ENCODE results near the gene TMEM260. TPM values are rescaled to one million over a fixed set of nuclear protein-coding genes. Genes with fewer than 3 reads are reported as not detected.

Gene TMEM260
- total and polyA plus RNA-seq, 2 donors (not counting 1 experiment from before 2014, with no cell fraction given): 14.3 to 19.3 TPM

- no peak overlapping the region for H3K9ac ChIP-seq (ENCODE audit: insufficient read depth, low read length)
- H3K36me3 ChIP-seq (ENCODE audit: control insufficient read depth, insufficient read depth, low read length): no peaks in the 10 kb centered on the region
- no peaks in the 10 kb centered on the region for H3K79me2 ChIP-seq (ENCODE audit: control insufficient read depth, insufficient read depth, low read length)
- H3K4me3 ChIP-seq (replicated peaks in 1 of 4; ENCODE audit: control extremely low read depth in 1 of 4, insufficient read depth in 1 of 4, low read depth in 3 of 4, low read length in 4 of 4): no peak overlapping the region
- no peaks in the 10 kb centered on the region for H4K20me1 ChIP-seq (ENCODE audit: control insufficient read depth, extremely low read depth, insufficient read depth, low read length)
- no peaks in the 10 kb centered on the region for H3K4me1 ChIP-seq (ENCODE audit: control insufficient read depth, extremely low read depth, insufficient read depth, low read length)
- no peak for TF ChIP-seq EZH2 (IDR thresholded peaks at IDR 0.05; ENCODE audit: low read length, missing control alignments)
- TF ChIP-seq, protein P1, sequence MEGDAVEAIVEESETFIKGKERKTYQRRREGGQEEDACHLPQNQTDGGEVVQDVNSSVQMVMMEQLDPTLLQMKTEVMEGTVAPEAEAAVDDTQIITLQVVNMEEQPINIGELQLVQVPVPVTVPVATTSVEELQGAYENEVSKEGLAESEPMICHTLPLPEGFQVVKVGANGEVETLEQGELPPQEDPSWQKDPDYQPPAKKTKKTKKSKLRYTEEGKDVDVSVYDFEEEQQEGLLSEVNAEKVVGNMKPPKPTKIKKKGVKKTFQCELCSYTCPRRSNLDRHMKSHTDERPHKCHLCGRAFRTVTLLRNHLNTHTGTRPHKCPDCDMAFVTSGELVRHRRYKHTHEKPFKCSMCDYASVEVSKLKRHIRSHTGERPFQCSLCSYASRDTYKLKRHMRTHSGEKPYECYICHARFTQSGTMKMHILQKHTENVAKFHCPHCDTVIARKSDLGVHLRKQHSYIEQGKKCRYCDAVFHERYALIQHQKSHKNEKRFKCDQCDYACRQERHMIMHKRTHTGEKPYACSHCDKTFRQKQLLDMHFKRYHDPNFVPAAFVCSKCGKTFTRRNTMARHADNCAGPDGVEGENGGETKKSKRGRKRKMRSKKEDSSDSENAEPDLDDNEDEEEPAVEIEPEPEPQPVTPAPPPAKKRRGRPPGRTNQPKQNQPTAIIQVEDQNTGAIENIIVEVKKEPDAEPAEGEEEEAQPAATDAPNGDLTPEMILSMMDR (conservative IDR thresholded peaks at IDR 0.05 in 1 of 2, IDR thresholded peaks at IDR 0.05 in 1 of 2; ENCODE audit: low read depth in 1 of 2, low read length in 2 of 2): no peak
- H3K27ac ChIP-seq (ENCODE audit: insufficient read depth, low read length): no peak overlapping the region
- H3K9me3 ChIP-seq (ENCODE audit: control insufficient read depth, insufficient read depth, low read depth, low read length): no peaks in the 10 kb centered on the region
- no peak overlapping the region for H2AFZ ChIP-seq (ENCODE audit: low read length)
- H3K27me3 ChIP-seq (ENCODE audit: control insufficient read depth, insufficient read depth, low read length): peaks cover 3% of the 10 kb centered on the region
- DNase-seq (ENCODE audit: low read depth in 2 of 2): no peak
- H3K4me2 ChIP-seq (ENCODE audit: extremely low read depth, insufficient read depth, low read length): no peak overlapping the region
These were observed 20.4 kb upstream of the TMEM260 start for GRCh38 chr14:56559182-56559581.

GRCh38 chr14:56561606-56562005, 18.0 kb upstream of the TMEM260 start:
- Histone ChIP-seq H3K4me1 (ENCODE audit: control insufficient read depth, extremely low read depth, insufficient read depth, low read length) (no peaks in the 10 kb centered on the region), H2AFZ (ENCODE audit: low read length) (no peak overlapping the region), H3K36me3 (ENCODE audit: control insufficient read depth, insufficient read depth, low read length) (no peaks in the 10 kb centered on the region), H3K79me2 (ENCODE audit: control insufficient read depth, insufficient read depth, low read length) (no peaks in the 10 kb centered on the region), H3K4me3 (replicated peaks in 1 of 4; ENCODE audit: control extremely low read depth in 1 of 4, insufficient read depth in 1 of 4, low read depth in 3 of 4, low read length in 4 of 4) (no peak overlapping the region), H3K4me2 (ENCODE audit: extremely low read depth, insufficient read depth, low read length) (no peak overlapping the region), H3K27ac (ENCODE audit: insufficient read depth, low read length) (no peak overlapping the region), H3K9ac (ENCODE audit: insufficient read depth, low read length) (no peak overlapping the region), H3K27me3 (ENCODE audit: control insufficient read depth, insufficient read depth, low read length) (no peaks in the 10 kb centered on the region), H3K9me3 (ENCODE audit: control insufficient read depth, insufficient read depth, low read depth, low read length) (no peaks in the 10 kb centered on the region), H4K20me1 (ENCODE audit: control insufficient read depth, extremely low read depth, insufficient read depth, low read length) (no peaks in the 10 kb centered on the region)
- TF ChIP-seq, protein P1 (conservative IDR thresholded peaks at IDR 0.05 in 1 of 2, IDR thresholded peaks at IDR 0.05 in 1 of 2; ENCODE audit: low read depth in 1 of 2, low read length in 2 of 2): no peak
- TF ChIP-seq EZH2 (IDR thresholded peaks at IDR 0.05; ENCODE audit: low read length, missing control alignments): no peak
- DNase-seq (ENCODE audit: low read depth in 2 of 2): no peak

- H3K4me2 ChIP-seq (ENCODE audit: extremely low read depth, insufficient read depth, low read length): no peak overlapping the region
- H2AFZ ChIP-seq (ENCODE audit: low read length): no peak overlapping the region
- H3K79me2 ChIP-seq (ENCODE audit: control insufficient read depth, insufficient read depth, low read length): no peaks in the 10 kb centered on the region
- H3K27ac ChIP-seq (ENCODE audit: insufficient read depth, low read length): no peak overlapping the region
- H3K9me3 ChIP-seq (ENCODE audit: control insufficient read depth, insufficient read depth, low read depth, low read length): no peaks in the 10 kb centered on the region
- TF ChIP-seq, protein P1 (conservative IDR thresholded peaks at IDR 0.05 in 1 of 2, IDR thresholded peaks at IDR 0.05 in 1 of 2; ENCODE audit: low read depth in 1 of 2, low read length in 2 of 2): no peak
- no peak for TF ChIP-seq EZH2 (IDR thresholded peaks at IDR 0.05; ENCODE audit: low read length, missing control alignments)
- H3K4me3 ChIP-seq (replicated peaks in 1 of 4; ENCODE audit: control extremely low read depth in 1 of 4, insufficient read depth in 1 of 4, low read depth in 3 of 4, low read length in 4 of 4): no peak overlapping the region
- DNase-seq (ENCODE audit: low read depth in 2 of 2): no peak
- H3K9ac ChIP-seq (ENCODE audit: insufficient read depth, low read length): no peak overlapping the region
- no peaks in the 10 kb centered on the region for H3K4me1 ChIP-seq (ENCODE audit: control insufficient read depth, extremely low read depth, insufficient read depth, low read length)
- H3K36me3 ChIP-seq (ENCODE audit: control insufficient read depth, insufficient read depth, low read length): no peaks in the 10 kb centered on the region
- no peaks in the 10 kb centered on the region for H3K27me3 ChIP-seq (ENCODE audit: control insufficient read depth, insufficient read depth, low read length)
- no peaks in the 10 kb centered on the region for H4K20me1 ChIP-seq (ENCODE audit: control insufficient read depth, extremely low read depth, insufficient read depth, low read length)
These were observed 16.7 kb upstream of the TMEM260 start for GRCh38 chr14:56562883-56563282.
